IMR-90 (cell line): Measurements from ENCODE around the gene RPS25. TPM values are rescaled to one million over a fixed set of nuclear protein-coding genes. Genes with fewer than 3 reads are reported as not detected.

Source experiments
- ATAC-seq: fragments of 200-7000 bp; cut with Tn5 transposase; 2 replicates; pipeline ENCODE4 v1.9.1; 2020; ENCODE audit warnings: low read depth, mild to moderate bottlenecking, moderate library complexity
- BruUV-seq: library from RNA; stranded (reverse); fragments of 400-500 nt; replicated peaks from 2 replicates; lab custom pipeline; 2021; lab: Mats Ljungman, UMichigan
- CTCF ChIA-PET: fragments of 300-600 bp; formaldehyde crosslinking; extraction: SDS; loops from one replicate; lab custom pipeline; 2021; ENCODE audit warnings: antibody characterized with exemption; lab: Yijun Ruan, JAX
- POLR2A ChIA-PET: fragments of 300-600 bp; sonication (Branson Sonifier 250); formaldehyde crosslinking; loops from one replicate; lab custom pipeline; 2022; ENCODE audit warnings: antibody characterized with exemption; ENCODE audit not compliant: unreplicated experiment; lab: Charles Lee
- DNase-seq: peaks from one replicate; pipeline ENCODE4 v3.0.0; 2013
- H2AFZ ChIP-seq: replicated peaks from 2 replicates; pipeline ENCODE3; 2013; ENCODE audit warnings: low read length, mild to moderate bottlenecking; ENCODE audit not compliant: poor library complexity
- H2AK5ac ChIP-seq: 2 replicates; pipeline ENCODE4 v1.6.1; 2013; ENCODE audit warnings: low read depth, low read length, inconsistent platforms
- H2AK9ac ChIP-seq: replicated peaks from 2 replicates; pipeline ENCODE3; 2013; ENCODE audit warnings: mild to moderate bottlenecking, low read depth, low read length, moderate library complexity; ENCODE audit not compliant: poor library complexity
- H2BK120ac ChIP-seq: 2 replicates; pipeline ENCODE4 v1.6.1; 2013; ENCODE audit warnings: low read depth, low read length, inconsistent platforms
- H2BK15ac ChIP-seq: 3 replicates; pipeline ENCODE4 v1.6.1; 2013; ENCODE audit warnings: low read depth, low read length, inconsistent platforms
- H2BK20ac ChIP-seq: 2 replicates; pipeline ENCODE4 v1.6.1; 2013; ENCODE audit warnings: low read depth, mild to moderate bottlenecking, inconsistent platforms, low read length, moderate library complexity
- H2BK5ac ChIP-seq: 2 replicates; pipeline ENCODE4 v1.6.1; 2013; ENCODE audit warnings: mild to moderate bottlenecking, low read depth, low read length, inconsistent platforms; ENCODE audit not compliant: poor library complexity, severe bottlenecking
- H3K14ac ChIP-seq: replicated peaks from 2 replicates; pipeline ENCODE4 v1.6.1; 2013; ENCODE audit warnings: low read depth, low read length, inconsistent platforms
- H3K18ac ChIP-seq: 2 replicates; pipeline ENCODE4 v1.6.1; 2013; ENCODE audit warnings: low read depth, low read length, control low read depth
- H3K23ac ChIP-seq: 2 replicates; pipeline ENCODE4 v1.6.1; 2013; ENCODE audit warnings: low read depth, low read length, inconsistent platforms
- H3K27ac ChIP-seq: 2 replicates; pipeline ENCODE4 v1.5.1; 2013; ENCODE audit warnings: mild to moderate bottlenecking, control low read depth, low read length; ENCODE audit not compliant: insufficient read depth
- H3K27me3 ChIP-seq: 2 replicates; pipeline ENCODE4 v1.6.1; 2013; ENCODE audit warnings: low read length; ENCODE audit not compliant: control insufficient read depth, insufficient read depth
- H3K36me3 ChIP-seq: 2 replicates; pipeline ENCODE4 v1.6.1; 2013; ENCODE audit warnings: low read length, mixed read lengths; ENCODE audit not compliant: control insufficient read depth, insufficient read depth
- H3K4ac ChIP-seq: 2 replicates; pipeline ENCODE4 v1.6.1; 2013; ENCODE audit warnings: low read depth, low read length, inconsistent platforms
- H3K4me1 ChIP-seq: 2 replicates; pipeline ENCODE4 v1.6.1; 2013; ENCODE audit warnings: low read length, mixed read lengths; ENCODE audit not compliant: control insufficient read depth, insufficient read depth
- H3K4me2 ChIP-seq: 2 replicates; pipeline ENCODE4 v1.6.1; 2013; ENCODE audit warnings: low read depth, mild to moderate bottlenecking, control low read depth, low read length, moderate library complexity
- H3K4me3 ChIP-seq: 2 replicates; pipeline ENCODE4 v1.5.1; 2013; ENCODE audit warnings: low read depth, mild to moderate bottlenecking, control low read depth, low read length, moderate library complexity; ENCODE audit not compliant: insufficient read depth
- H3K56ac ChIP-seq: 2 replicates; pipeline ENCODE4 v1.6.1; 2013; ENCODE audit warnings: low read length, inconsistent platforms; ENCODE audit not compliant: insufficient read depth; ENCODE audit errors: extremely low read depth
- H3K79me1 ChIP-seq, 2 experiments: 2 replicates each; pipeline ENCODE4 v1.6.1; 2013; ENCODE audit warnings: low read length in 2 of 2, inconsistent platforms in 1 of 2, low read depth in 1 of 2
- H3K9ac ChIP-seq: 2 replicates; pipeline ENCODE4 v1.6.1; 2013; ENCODE audit warnings: low read depth, low read length, control low read depth
- H3K9me1 ChIP-seq: 2 replicates; pipeline ENCODE4 v1.6.1; 2013; ENCODE audit warnings: low read length, inconsistent platforms; ENCODE audit not compliant: insufficient read depth
- H3K9me3 ChIP-seq: 2 replicates; pipeline ENCODE4 v1.6.1; 2013; ENCODE audit warnings: low read length; ENCODE audit not compliant: control insufficient read depth, insufficient read depth
- H4K20me1 ChIP-seq: 2 replicates; pipeline ENCODE4 v1.6.1; 2013; ENCODE audit warnings: low read length, inconsistent platforms; ENCODE audit not compliant: insufficient read depth
- H4K5ac ChIP-seq: 2 replicates; pipeline ENCODE4 v1.6.1; 2013; ENCODE audit warnings: mild to moderate bottlenecking, low read depth, low read length, control low read depth
- H4K8ac ChIP-seq, 2 experiments: 2 replicates each; pipeline ENCODE4 v1.6.1; 2013; ENCODE audit warnings: low read depth in 2 of 2, low read length in 2 of 2, control low read depth in 1 of 2, inconsistent platforms in 1 of 2
- H4K91ac ChIP-seq: 2 replicates; pipeline ENCODE4 v1.6.1; 2013; ENCODE audit warnings: low read depth, low read length, inconsistent platforms; ENCODE audit not compliant: insufficient read depth
- MAZ ChIP-seq: IDR thresholded peaks from 2 replicates; pipeline ENCODE4 v1.6.1; 2012; ENCODE audit warnings: low read depth, mild to moderate bottlenecking, low read length, improper control_type of control experiment, moderate library complexity, borderline replicate concordance
- POLR2A ChIP-seq: IDR thresholded peaks from 2 replicates; pipeline ENCODE4 v1.6.1; 2012; ENCODE audit warnings: mild to moderate bottlenecking, low read depth, low read length
- WGBS, 2 experiments: methylation state at CpG; one replicate each; pipeline versions ENCODE4 v1.1.5 to v1.1.7; 2013; ENCODE audit warnings: missing lambda C conversion rate in 2 of 2; ENCODE audit not compliant: insufficient read length in 1 of 2; ENCODE audit errors: extremely low coverage in 2 of 2; 5-methylcytosine and 5-hydroxymethylcytosine counted together
- dilution Hi-C: fragments of 300-500 bp; cut with HindIII; formaldehyde crosslinking; loops from one replicate; pipeline ENCODE4 v1.14.3; 2018; ENCODE audit warnings: low sequenced_read_pairs; ENCODE audit not compliant: unreplicated experiment
- in situ Hi-C: fragments of 300-500 bp; cut with MboI; formaldehyde crosslinking; loops from 3 replicates; pipeline ENCODE4 v1.14.3; 2019; ENCODE audit warnings: low sequenced_read_pairs, inconsistent platforms, mixed read lengths
- intact Hi-C: fragments of 100-400 bp; cut with micrococcal nuclease; formaldehyde crosslinking; loops from 2 replicates; pipeline ENCODE4 v1.10.0; 2022
- polyA plus RNA-seq, 3 experiments: library from polyadenylated mRNA; depleted of rRNA; stranded (reverse); fragments of >200 nt; gene quantifications; 2 replicates each; pipeline ENCODE4 v1.2.3, GENCODE V29; 2012; ENCODE audit warnings: low replicate concordance in 1 of 3
- total RNA-seq: library from RNA; depleted of rRNA; stranded (reverse); fragments of >200 nt; gene quantifications from 2 replicates; pipeline ENCODE4 v1.2.3, GENCODE V29; 2012
- TF ChIP-seq, protein P1 (sequence below): fragments of 150-350 bp; IDR thresholded peaks from 2 replicates; pipeline ENCODE4 v1.6.1; 2017; ENCODE audit warnings: mild to moderate bottlenecking, antibody characterized with exemption, low read length, low read depth

Gene RPS25
- total and polyA plus RNA-seq, 2 of the 4 experiments (the other 2 are of a cell fraction), result 727 to 905 TPM

DNA sequence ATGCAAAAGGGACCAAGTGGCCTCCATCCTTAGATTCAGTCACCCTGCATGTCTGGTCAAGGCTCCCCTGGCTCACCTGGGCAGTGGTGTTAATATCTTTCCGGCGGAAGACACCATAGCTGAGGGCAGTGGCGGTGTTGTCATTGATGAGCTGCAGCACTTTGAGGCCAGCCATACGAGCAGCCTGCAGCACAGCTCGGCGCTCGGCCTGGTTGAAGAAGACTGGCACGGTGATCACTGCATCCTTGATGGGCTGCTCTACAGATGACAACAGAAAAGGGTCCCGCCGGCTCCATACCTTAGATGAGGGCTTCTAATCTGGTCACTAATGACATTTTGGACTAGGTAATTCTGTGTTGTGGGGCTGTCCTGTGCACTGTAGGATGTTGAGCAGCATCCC is 36.3 kb upstream of the RPS25 start:
- no peak overlapping the region for H3K9ac ChIP-seq
- no peak overlapping the region for H3K27ac ChIP-seq
- dilution Hi-C loops, result no loop called here
- ATAC-seq, result no peak
- no peak overlapping the region for H2AK5ac ChIP-seq
- H3K14ac ChIP-seq, result no peak overlapping the region
- TF ChIP-seq POLR2A (no peak), MAZ (no peak)
- TF ChIP-seq, protein P1, sequence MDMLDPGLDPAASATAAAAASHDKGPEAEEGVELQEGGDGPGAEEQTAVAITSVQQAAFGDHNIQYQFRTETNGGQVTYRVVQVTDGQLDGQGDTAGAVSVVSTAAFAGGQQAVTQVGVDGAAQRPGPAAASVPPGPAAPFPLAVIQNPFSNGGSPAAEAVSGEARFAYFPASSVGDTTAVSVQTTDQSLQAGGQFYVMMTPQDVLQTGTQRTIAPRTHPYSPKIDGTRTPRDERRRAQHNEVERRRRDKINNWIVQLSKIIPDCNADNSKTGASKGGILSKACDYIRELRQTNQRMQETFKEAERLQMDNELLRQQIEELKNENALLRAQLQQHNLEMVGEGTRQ, result no peak
- H2AFZ ChIP-seq, result no peak overlapping the region
- peaks cover 9% of the 10 kb centered on the region for H3K9me1 ChIP-seq
- no peak for DNase-seq
- WGBS, 2 experiments, result 95% methylated on average over 7 of the region's 10 CpGs; no CpG with 5 or more reads in 1 of the 2 experiments
- H3K27me3 ChIP-seq, result no peaks in the 10 kb centered on the region
- H3K4me3 ChIP-seq, result no peak overlapping the region
- peaks cover 50% of the 10 kb centered on the region for H3K36me3 ChIP-seq
- no peak overlapping the region for H3K18ac ChIP-seq
- CTCF ChIA-PET, result no interaction called here
- no peak overlapping the region for H4K8ac ChIP-seq
- no peak overlapping the region for H3K23ac ChIP-seq
- no peak overlapping the region for H2AK9ac ChIP-seq
- H3K56ac ChIP-seq, result no peak overlapping the region
- H2BK20ac ChIP-seq, result no peak overlapping the region
- no peak overlapping the region for H2BK120ac ChIP-seq
- H3K4me1 ChIP-seq, result peaks cover 4% of the 10 kb centered on the region; the same call in 1 of the 2 replicates
- H3K4ac ChIP-seq, result no peak overlapping the region
- peaks cover 17 to 51% of the 10 kb centered on the region in 2 experiments for H3K79me1 ChIP-seq
- 0 out of 2 replicates have a peak, but pooled peaks cover 5% of the 10 kb centered on the region for H4K20me1 ChIP-seq
- no peak overlapping the region for H2BK15ac ChIP-seq
- intact Hi-C loops, result no loop called here
- in situ Hi-C loops, result no loop called here
- no peaks in the 10 kb centered on the region for H3K9me3 ChIP-seq
- no TSS peak for BruUV-seq
- H4K91ac ChIP-seq, result no peak overlapping the region
- no peak overlapping the region for H3K4me2 ChIP-seq
- no peak overlapping the region for H2BK5ac ChIP-seq
- no peak overlapping the region for H4K5ac ChIP-seq
- POLR2A ChIA-PET, result no interaction called here
